GM12875 (cell line): ENCODE data around the gene BGN.

Experiments
- H3K4me3 ChIP-seq: one replicate; pipeline ENCODE4 v1.5.1; 2011; ENCODE audit warnings: low read depth, low read length, control low read depth
- CTCF ChIP-seq: IDR thresholded peaks from 2 replicates; pipeline ENCODE4 v1.5.1; 2011; ENCODE audit warnings: low read depth, mild to moderate bottlenecking, control low read depth, inconsistent platforms, low read length, moderate library complexity, borderline replicate concordance; ENCODE audit not compliant: insufficient read depth

The BGN gene

GRCh38 chrX:153494541-153495361 lies at the start of gene BGN:
Gene BGN (plus strand): TSS chrX:153494980. CDS start chrX:153504632, 9,652 bp downstream.
- TF ChIP-seq CTCF, result no peak
- H3K4me3 ChIP-seq, result no peak within 1 kb of the TSS

- TF ChIP-seq CTCF, result no peak
These were observed 49.5 kb upstream of the BGN start for GRCh38 chrX:153445106-153445855.

GRCh38 chrX:153445856-153446635 lies 48.7 kb upstream of the BGN start, which contains the start of gene TREX2:
Gene TREX2 (minus strand): TSS chrX:153446056. CDS start chrX:153445430, 626 bp downstream.
- no peak for TF ChIP-seq CTCF
- H3K4me3 ChIP-seq, result no peak within 1 kb of the TSS

More at GRCh38 chrX:153445106-153445855, 49.5 kb upstream of the BGN start:
- no peak overlapping the region for H3K4me3 ChIP-seq

- H3K4me3 ChIP-seq, result no peak overlapping the region
- TF ChIP-seq CTCF, result no peak
These were observed 48.2 kb upstream of the BGN start for GRCh38 chrX:153446636-153446936.

GRCh38 chrX:153446950-153447580 lies 47.7 kb upstream of the BGN start:
- no peak overlapping the region for H3K4me3 ChIP-seq
- TF ChIP-seq CTCF, result no peak

GRCh38 chrX:153447581-153447960 lies 47.2 kb upstream of the BGN start:
- no peak for TF ChIP-seq CTCF

More at GRCh38 chrX:153447581-153447960, 47.2 kb upstream of the BGN start:
- H3K4me3 ChIP-seq, result no peak overlapping the region
